Measurements from ENCODE around the gene GALM.
A peak's percentile ranks its signal among the peaks of the same experiment; 100 is the strongest.
"Not testable (repeated sequence)": the region's sequence is repeated elsewhere in the genome, so short reads cannot be mapped to it uniquely, and the experiment has no call there.

The GALM gene

DNA sequence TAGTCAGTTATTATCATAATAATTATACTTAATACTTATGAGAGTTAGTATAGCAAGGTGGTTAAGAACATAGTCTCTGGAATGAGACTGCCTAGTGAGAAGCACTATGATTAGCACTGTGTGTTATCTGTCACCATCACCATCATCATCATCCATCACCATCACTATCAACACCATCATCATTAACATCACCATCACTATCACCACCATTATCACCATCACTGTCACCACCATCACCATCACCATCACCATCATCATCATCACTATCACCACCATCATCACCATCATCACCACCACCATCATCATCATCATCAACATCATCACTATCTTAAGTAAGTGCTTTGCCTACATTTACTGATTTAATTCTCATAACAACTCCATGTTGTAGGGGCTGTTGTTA, 45.6 kb downstream of the GALM start:
- H3K9me3 ChIP-seq (ENCODE audit: control insufficient read depth in 2 of 2, low read length in 2 of 2): no peaks in the 10 kb centered on the region
- no peak overlapping the region for H3K27ac ChIP-seq (ENCODE audit: low read length)

DNA sequence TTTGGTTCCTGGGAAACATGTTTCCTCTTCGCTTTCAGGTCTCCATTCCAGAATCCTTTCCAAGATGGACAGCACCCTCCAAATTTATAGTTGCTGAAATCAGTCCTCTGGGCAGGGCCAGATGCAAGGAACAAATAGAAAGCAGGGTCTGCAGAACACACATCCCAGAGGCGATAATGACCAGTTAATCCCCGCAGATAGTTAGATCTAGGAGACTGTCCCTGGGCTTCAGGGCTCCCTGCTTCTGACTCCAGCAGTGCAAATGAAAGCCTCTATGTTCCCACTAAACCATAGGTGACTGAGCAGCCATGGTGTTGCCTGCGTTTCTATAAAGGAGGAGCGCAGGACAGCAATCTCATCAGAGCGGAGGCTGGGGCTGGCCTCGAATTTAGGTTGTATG, 46.5 kb downstream of the GALM start:
- no peaks in the 10 kb centered on the region for H3K4me1 ChIP-seq (ENCODE audit: control insufficient read depth, insufficient read depth, low read length)
- H3K36me3 ChIP-seq (ENCODE audit: control insufficient read depth in 2 of 2, insufficient read depth in 2 of 2, low read length in 2 of 2): peaks cover 4% of the 10 kb centered on the region in 2 donors
- H3K9ac ChIP-seq (ENCODE audit: low read length in 2 of 2): no peak overlapping the region
- H3K9me3 ChIP-seq (ENCODE audit: control insufficient read depth in 2 of 2, low read length in 2 of 2): no peaks in the 10 kb centered on the region
- H3K4me3 ChIP-seq (ENCODE audit: low read length in 2 of 2): no peak overlapping the region
- H3K27ac ChIP-seq (ENCODE audit: low read length): no peak overlapping the region
- H3K27me3 ChIP-seq (ENCODE audit: control insufficient read depth in 1 of 2, insufficient read depth in 2 of 2, low read length in 2 of 2): no peaks in the 10 kb centered on the region

More for the DNA sequence above, 45.6 kb downstream of the GALM start:
- Histone ChIP-seq H3K27me3 (ENCODE audit: control insufficient read depth in 1 of 2, insufficient read depth in 2 of 2, low read length in 2 of 2) (no peaks in the 10 kb centered on the region), H3K4me1 (ENCODE audit: control insufficient read depth, insufficient read depth, low read length) (no peaks in the 10 kb centered on the region), H3K4me3 (ENCODE audit: low read length in 2 of 2) (no peak overlapping the region), H3K36me3 (ENCODE audit: control insufficient read depth in 2 of 2, insufficient read depth in 2 of 2, low read length in 2 of 2) (peaks cover 4% of the 10 kb centered on the region in 2 donors), H3K9ac (ENCODE audit: low read length in 2 of 2) (no peak overlapping the region)

GRCh38 chr2:38712871-38713270, 47.0 kb downstream of the GALM start:
- H3K27ac ChIP-seq (ENCODE audit: low read length): no peak overlapping the region
- no peaks in the 10 kb centered on the region for H3K27me3 ChIP-seq (ENCODE audit: control insufficient read depth in 1 of 2, insufficient read depth in 2 of 2, low read length in 2 of 2)
- no peaks in the 10 kb centered on the region for H3K4me1 ChIP-seq (ENCODE audit: control insufficient read depth, insufficient read depth, low read length)
- peaks cover 4% of the 10 kb centered on the region in 2 donors for H3K36me3 ChIP-seq (ENCODE audit: control insufficient read depth in 2 of 2, insufficient read depth in 2 of 2, low read length in 2 of 2)
- H3K9ac ChIP-seq (ENCODE audit: low read length in 2 of 2): no peak overlapping the region
- H3K9me3 ChIP-seq (ENCODE audit: control insufficient read depth in 2 of 2, low read length in 2 of 2): no peaks in the 10 kb centered on the region
- H3K4me3 ChIP-seq (ENCODE audit: low read length in 2 of 2): no peak overlapping the region

- peaks cover 4% of the 10 kb centered on the region in 2 donors for H3K36me3 ChIP-seq (ENCODE audit: control insufficient read depth in 2 of 2, insufficient read depth in 2 of 2, low read length in 2 of 2)
- no peak overlapping the region for H3K4me3 ChIP-seq (ENCODE audit: low read length in 2 of 2)
- H3K27me3 ChIP-seq (ENCODE audit: control insufficient read depth in 1 of 2, insufficient read depth in 2 of 2, low read length in 2 of 2): no peaks in the 10 kb centered on the region
- no peak overlapping the region for H3K9ac ChIP-seq (ENCODE audit: low read length in 2 of 2)
- H3K4me1 ChIP-seq (ENCODE audit: control insufficient read depth, insufficient read depth, low read length): no peaks in the 10 kb centered on the region
- no peaks in the 10 kb centered on the region for H3K9me3 ChIP-seq (ENCODE audit: control insufficient read depth in 2 of 2, low read length in 2 of 2)
- H3K27ac ChIP-seq (ENCODE audit: low read length): no peak overlapping the region
These were observed 47.4 kb downstream of the GALM start for GRCh38 chr2:38713338-38713737.

DNA sequence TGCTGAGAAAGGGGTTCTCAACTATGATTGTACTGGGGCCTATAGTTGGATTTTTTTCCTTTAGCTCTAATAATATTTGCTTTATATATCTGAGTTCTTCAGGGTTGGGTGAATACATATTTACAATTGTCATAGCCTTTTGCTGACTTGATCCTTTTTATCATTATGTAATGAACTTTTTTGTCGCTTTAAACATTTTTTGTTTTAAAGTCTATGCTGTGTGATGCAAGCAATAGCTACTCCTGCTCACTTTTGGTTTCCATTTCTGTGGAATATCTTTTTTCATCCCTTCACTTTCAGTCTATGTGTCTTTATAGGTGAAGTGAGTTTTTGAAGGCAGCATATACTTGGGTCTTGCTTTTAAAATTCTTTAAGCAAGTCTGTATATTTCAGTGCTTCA, 49.0 kb downstream of the GALM start:
- not testable (repeated sequence) for H3K4me1 ChIP-seq (ENCODE audit: control insufficient read depth, insufficient read depth, low read length); H3K27me3 ChIP-seq (ENCODE audit: control insufficient read depth in 1 of 2, insufficient read depth in 2 of 2, low read length in 2 of 2); H3K27ac ChIP-seq (ENCODE audit: low read length); H3K9me3 ChIP-seq (ENCODE audit: control insufficient read depth in 2 of 2, low read length in 2 of 2); H3K36me3 ChIP-seq (ENCODE audit: control insufficient read depth in 2 of 2, insufficient read depth in 2 of 2, low read length in 2 of 2); H3K9ac ChIP-seq (ENCODE audit: low read length in 2 of 2); H3K4me3 ChIP-seq (ENCODE audit: low read length in 2 of 2)

- no peaks in the 10 kb centered on the region for H3K27me3 ChIP-seq (ENCODE audit: control insufficient read depth in 1 of 2, insufficient read depth in 2 of 2, low read length in 2 of 2)
- H3K4me1 ChIP-seq (ENCODE audit: control insufficient read depth, insufficient read depth, low read length): no peaks in the 10 kb centered on the region
- H3K36me3 ChIP-seq (ENCODE audit: control insufficient read depth in 2 of 2, insufficient read depth in 2 of 2, low read length in 2 of 2): peaks cover 4% of the 10 kb centered on the region in 2 donors
- H3K9me3 ChIP-seq (ENCODE audit: control insufficient read depth in 2 of 2, low read length in 2 of 2): no peaks in the 10 kb centered on the region
- no peak overlapping the region for H3K4me3 ChIP-seq (ENCODE audit: low read length in 2 of 2)
- H3K27ac ChIP-seq (ENCODE audit: low read length): no peak overlapping the region
- peak overlapping the region in 1 of 2 donors; percentile 36 for H3K9ac ChIP-seq (ENCODE audit: low read length in 2 of 2)
These were observed 50.3 kb downstream of the GALM start for GRCh38 chr2:38716185-38716584.

- Histone ChIP-seq H3K9ac (ENCODE audit: low read length in 2 of 2) (no peak overlapping the region), H3K27ac (ENCODE audit: low read length) (no peak overlapping the region), H3K4me1 (ENCODE audit: control insufficient read depth, insufficient read depth, low read length) (peaks cover 2% of the 10 kb centered on the region), H3K36me3 (ENCODE audit: control insufficient read depth in 2 of 2, insufficient read depth in 2 of 2, low read length in 2 of 2) (peaks cover 0 to 4% of the 10 kb centered on the region in 2 donors), H3K9me3 (ENCODE audit: control insufficient read depth in 2 of 2, low read length in 2 of 2) (no peaks in the 10 kb centered on the region), H3K4me3 (ENCODE audit: low read length in 2 of 2) (no peak overlapping the region), H3K27me3 (ENCODE audit: control insufficient read depth in 1 of 2, insufficient read depth in 2 of 2, low read length in 2 of 2) (no peaks in the 10 kb centered on the region)
These were observed 52.7 kb downstream of the GALM start for GRCh38 chr2:38718601-38719000.

GRCh38 chr2:38719706-38720105, 53.8 kb downstream of the GALM start:
- H3K9me3 ChIP-seq (ENCODE audit: control insufficient read depth in 2 of 2, low read length in 2 of 2): no peaks in the 10 kb centered on the region
- no peak overlapping the region for H3K4me3 ChIP-seq (ENCODE audit: low read length in 2 of 2)
- H3K27me3 ChIP-seq (ENCODE audit: control insufficient read depth in 1 of 2, insufficient read depth in 2 of 2, low read length in 2 of 2): no peaks in the 10 kb centered on the region
- no peak overlapping the region for H3K9ac ChIP-seq (ENCODE audit: low read length in 2 of 2)
- no peak overlapping the region for H3K27ac ChIP-seq (ENCODE audit: low read length)
- peaks cover 2% of the 10 kb centered on the region for H3K4me1 ChIP-seq (ENCODE audit: control insufficient read depth, insufficient read depth, low read length)
- H3K36me3 ChIP-seq (ENCODE audit: control insufficient read depth in 2 of 2, insufficient read depth in 2 of 2, low read length in 2 of 2): peaks cover 0 to 4% of the 10 kb centered on the region in 2 donors

DNA sequence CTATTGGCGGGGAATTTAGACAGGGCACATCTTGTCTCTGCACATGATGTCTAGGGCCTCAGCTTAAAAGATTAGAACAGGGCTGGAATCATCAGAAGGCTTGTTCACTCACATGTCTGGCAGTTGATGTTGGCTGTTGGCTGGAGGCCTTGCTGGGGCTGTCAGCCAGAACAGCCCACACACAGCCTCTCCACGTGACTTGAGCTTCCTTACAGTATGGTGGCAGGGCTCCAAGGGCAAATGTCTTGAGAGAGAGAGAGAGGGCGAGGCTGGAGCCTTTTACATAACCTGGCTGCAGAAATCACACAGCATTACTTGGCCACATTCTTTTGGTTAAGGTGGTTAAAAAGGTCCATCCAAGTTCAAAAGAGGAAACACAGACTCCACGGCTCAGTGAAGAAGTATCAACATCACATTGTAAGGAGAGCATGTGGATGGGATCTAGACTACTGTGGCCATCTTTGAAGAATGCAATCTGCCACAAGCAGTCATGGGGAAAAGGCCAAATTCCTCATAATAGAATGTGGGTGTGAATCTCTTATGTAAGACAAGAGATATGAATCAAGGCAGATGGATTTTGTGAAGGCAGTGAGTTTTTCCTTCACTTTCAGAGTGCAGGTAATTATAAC, 54.8 kb downstream of the GALM start:
- Histone ChIP-seq H3K9me3 (ENCODE audit: control insufficient read depth in 2 of 2, low read length in 2 of 2) (no peaks in the 10 kb centered on the region), H3K9ac (ENCODE audit: low read length in 2 of 2) (no peak overlapping the region), H3K4me1 (ENCODE audit: control insufficient read depth, insufficient read depth, low read length) (peaks cover 2% of the 10 kb centered on the region), H3K27ac (ENCODE audit: low read length) (no peak overlapping the region), H3K4me3 (ENCODE audit: low read length in 2 of 2) (peak overlapping the region in 1 of 2 donors; percentile 9), H3K27me3 (ENCODE audit: control insufficient read depth in 1 of 2, insufficient read depth in 2 of 2, low read length in 2 of 2) (no peaks in the 10 kb centered on the region), H3K36me3 (ENCODE audit: control insufficient read depth in 2 of 2, insufficient read depth in 2 of 2, low read length in 2 of 2) (peaks cover 0 to 4% of the 10 kb centered on the region in 2 donors)

- no peaks in the 10 kb centered on the region for H3K9me3 ChIP-seq (ENCODE audit: control insufficient read depth in 2 of 2, low read length in 2 of 2)
- H3K27ac ChIP-seq (ENCODE audit: low read length): no peak overlapping the region
- no peaks in the 10 kb centered on the region for H3K36me3 ChIP-seq (ENCODE audit: control insufficient read depth in 2 of 2, insufficient read depth in 2 of 2, low read length in 2 of 2)
- H3K4me1 ChIP-seq (ENCODE audit: control insufficient read depth, insufficient read depth, low read length): peaks cover 2% of the 10 kb centered on the region
- H3K9ac ChIP-seq (ENCODE audit: low read length in 2 of 2): no peak overlapping the region
- no peak overlapping the region for H3K4me3 ChIP-seq (ENCODE audit: low read length in 2 of 2)
- H3K27me3 ChIP-seq (ENCODE audit: control insufficient read depth in 1 of 2, insufficient read depth in 2 of 2, low read length in 2 of 2): no peaks in the 10 kb centered on the region
These were observed 56.6 kb downstream of the GALM start for GRCh38 chr2:38722271-38723061.

- H3K9me3 ChIP-seq (ENCODE audit: control insufficient read depth in 2 of 2, low read length in 2 of 2): no peaks in the 10 kb centered on the region
- H3K9ac ChIP-seq (ENCODE audit: low read length in 2 of 2): no peak overlapping the region
- peaks cover 2% of the 10 kb centered on the region for H3K4me1 ChIP-seq (ENCODE audit: control insufficient read depth, insufficient read depth, low read length)
- H3K27me3 ChIP-seq (ENCODE audit: control insufficient read depth in 1 of 2, insufficient read depth in 2 of 2, low read length in 2 of 2): no peaks in the 10 kb centered on the region
- no peak overlapping the region for H3K4me3 ChIP-seq (ENCODE audit: low read length in 2 of 2)
- no peak overlapping the region for H3K27ac ChIP-seq (ENCODE audit: low read length)
- no peaks in the 10 kb centered on the region for H3K36me3 ChIP-seq (ENCODE audit: control insufficient read depth in 2 of 2, insufficient read depth in 2 of 2, low read length in 2 of 2)
These were observed 57.3 kb downstream of the GALM start for GRCh38 chr2:38723173-38723572.
